Astrocyte of the cerebellum (primary cell): ENCODE results near the gene PPP1R12A.
A peak's percentile ranks its signal among the peaks of the same experiment; 100 is the strongest.

ENCODE experiments used
- DNase-seq: peaks from one replicate; pipeline ENCODE4 v3.0.0-alpha.2; 2011; ENCODE audit warnings: low read depth
- H3K4me3 ChIP-seq: 2 replicates; pipeline ENCODE4 v1.5.1; 2011; ENCODE audit warnings: mild to moderate bottlenecking, low read depth, low read length, moderate library complexity
- in situ Hi-C: cut with HindIII; loops from 2 replicates; pipeline ENCODE4 v1.10.0; 2017; ENCODE audit warnings: low sequenced_read_pairs
- TF ChIP-seq, protein P1 (sequence below): IDR thresholded peaks from 2 replicates; pipeline ENCODE4 v1.5.1; 2012; ENCODE audit warnings: low read length, low read depth, moderate library complexity, mild to moderate bottlenecking; ENCODE audit errors: missing control alignments

Gene PPP1R12A

DNA sequence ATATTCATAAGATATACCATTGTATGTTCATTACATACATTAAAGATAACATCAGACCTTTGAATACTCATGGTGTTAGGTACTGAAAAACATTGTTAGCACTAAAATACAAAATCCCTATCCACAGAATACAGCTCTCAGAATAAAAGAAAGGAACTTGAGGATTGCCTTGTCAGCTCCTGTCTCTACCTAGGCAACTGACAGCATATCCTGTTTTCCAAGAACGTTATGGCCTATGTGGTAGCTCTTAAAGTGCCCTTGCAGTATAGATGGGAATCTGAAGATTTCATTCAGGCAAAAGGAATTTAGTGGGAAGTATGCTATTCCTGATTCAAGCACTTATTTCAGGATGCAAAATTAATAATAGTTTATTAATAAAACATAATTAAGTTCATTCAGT, 1.8 kb upstream of the PPP1R12A start:
- TF ChIP-seq, protein P1, sequence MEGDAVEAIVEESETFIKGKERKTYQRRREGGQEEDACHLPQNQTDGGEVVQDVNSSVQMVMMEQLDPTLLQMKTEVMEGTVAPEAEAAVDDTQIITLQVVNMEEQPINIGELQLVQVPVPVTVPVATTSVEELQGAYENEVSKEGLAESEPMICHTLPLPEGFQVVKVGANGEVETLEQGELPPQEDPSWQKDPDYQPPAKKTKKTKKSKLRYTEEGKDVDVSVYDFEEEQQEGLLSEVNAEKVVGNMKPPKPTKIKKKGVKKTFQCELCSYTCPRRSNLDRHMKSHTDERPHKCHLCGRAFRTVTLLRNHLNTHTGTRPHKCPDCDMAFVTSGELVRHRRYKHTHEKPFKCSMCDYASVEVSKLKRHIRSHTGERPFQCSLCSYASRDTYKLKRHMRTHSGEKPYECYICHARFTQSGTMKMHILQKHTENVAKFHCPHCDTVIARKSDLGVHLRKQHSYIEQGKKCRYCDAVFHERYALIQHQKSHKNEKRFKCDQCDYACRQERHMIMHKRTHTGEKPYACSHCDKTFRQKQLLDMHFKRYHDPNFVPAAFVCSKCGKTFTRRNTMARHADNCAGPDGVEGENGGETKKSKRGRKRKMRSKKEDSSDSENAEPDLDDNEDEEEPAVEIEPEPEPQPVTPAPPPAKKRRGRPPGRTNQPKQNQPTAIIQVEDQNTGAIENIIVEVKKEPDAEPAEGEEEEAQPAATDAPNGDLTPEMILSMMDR, result no peak
- no peak overlapping the region for H3K4me3 ChIP-seq
- no peak for DNase-seq
- in situ Hi-C loops, result no loop called here

DNA sequence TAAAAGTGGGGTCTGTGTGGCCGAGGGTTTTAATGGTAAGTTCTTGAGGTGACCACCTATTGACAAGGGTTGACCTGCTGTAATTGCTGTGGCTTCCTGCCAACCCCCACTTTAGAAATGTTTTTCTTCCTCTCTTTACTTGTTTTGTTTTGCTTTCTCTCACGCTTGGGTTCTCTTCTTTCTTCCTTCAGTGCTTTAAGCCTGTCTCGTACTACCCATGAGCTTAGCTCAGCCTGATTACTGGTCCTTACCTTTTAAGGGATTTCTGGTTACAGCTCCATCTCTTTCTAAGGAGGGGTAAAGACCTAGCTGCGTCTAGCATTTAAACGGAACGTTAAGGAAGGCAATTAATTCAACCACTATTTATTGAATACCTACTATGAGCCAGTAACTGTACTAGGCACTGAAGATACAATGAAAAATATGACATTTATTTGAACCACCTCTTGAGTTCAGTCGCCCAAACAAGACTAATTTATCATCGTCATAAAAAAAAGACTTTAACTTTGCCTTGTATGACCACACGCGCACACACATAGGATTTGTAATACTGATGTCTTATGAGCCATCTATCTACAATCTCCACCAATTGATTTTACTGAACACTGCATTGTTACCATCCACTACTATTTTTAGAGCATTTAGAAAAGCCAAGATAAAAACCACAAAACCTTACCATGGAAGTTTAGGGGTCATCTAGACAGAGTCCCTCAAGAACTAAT, 888 bp upstream of the PPP1R12A start:
- in situ Hi-C loops, result no loop called here
- DNase-seq, result no peak
- peak overlapping the region; percentile 92 for H3K4me3 ChIP-seq
- TF ChIP-seq, protein P1, result no peak

DNA sequence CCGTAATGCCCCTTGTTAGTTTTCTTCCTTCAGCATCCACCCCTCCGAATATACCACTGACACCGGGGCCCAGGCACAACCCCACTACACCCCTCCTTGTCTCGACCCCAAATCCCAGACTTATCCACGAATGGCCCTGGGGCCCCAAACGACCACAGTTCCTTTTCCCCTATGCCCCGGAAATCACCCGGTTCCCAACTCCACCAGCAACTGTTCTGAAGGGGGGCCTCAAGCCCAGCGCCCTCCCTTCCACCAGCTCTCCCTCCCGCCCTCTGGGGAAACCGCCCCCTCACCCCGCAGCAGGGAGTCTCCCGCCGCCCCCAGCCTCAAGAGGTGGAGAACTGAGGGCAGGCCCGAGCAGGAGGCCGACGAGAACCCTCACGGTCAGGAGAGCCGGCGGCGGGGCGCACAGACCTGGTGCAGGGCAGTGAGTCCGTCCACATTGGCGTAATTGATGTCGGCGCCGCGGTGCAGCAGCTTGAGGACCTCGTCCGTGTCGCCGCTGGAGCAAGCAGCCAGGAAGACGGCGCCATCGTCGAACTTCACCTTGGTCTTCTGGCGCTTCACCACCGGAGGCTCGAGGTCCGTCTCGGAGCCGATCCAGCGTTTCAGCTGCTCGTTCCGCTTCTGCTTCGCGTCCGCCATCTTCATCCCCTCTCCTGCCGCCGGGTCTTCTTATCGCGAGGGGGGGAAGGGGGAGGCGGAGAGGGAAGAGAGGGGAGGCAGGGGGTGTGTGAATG, 446 bp downstream of the PPP1R12A start:
- peak overlapping the region; percentile 92 for H3K4me3 ChIP-seq
- no peak for DNase-seq
- TF ChIP-seq, protein P1, result no peak
- in situ Hi-C loops, result no loop called here

DNA sequence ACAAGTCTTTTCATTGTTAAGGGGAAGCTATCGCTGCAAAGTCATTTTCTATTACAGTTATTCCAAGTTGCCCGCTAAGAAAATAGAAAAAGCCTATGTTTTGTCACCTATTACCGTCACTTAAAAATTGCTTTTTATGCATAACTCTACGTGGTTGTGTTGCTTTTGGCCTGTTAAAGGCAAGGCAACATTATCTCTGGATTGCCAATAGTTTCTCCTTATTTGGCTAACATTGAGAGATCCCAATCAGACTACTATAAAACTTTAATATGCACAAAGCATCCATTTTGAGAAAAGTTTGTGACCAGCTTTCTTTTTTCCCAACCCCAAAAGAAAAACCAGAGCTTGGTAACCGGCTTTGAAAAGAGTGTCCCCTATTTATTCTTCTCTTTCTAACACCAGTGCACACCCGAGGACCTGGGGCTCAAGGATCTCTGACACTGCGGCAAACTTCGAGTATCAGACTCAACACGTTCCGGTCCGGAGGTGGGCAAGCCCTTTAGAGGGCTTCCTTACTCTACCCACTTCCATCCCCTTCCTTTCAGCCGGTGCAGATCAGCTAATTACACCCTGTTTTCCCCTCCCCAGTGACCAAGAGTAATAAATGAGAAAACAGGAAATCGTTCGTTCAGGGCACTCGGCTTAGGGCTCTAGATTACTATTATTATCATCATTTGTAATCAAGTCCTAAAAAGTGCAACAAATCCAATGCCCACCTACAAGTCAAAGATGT, 1.2 kb downstream of the PPP1R12A start:
- DNase-seq, result no peak
- in situ Hi-C loops, result no loop called here
- TF ChIP-seq, protein P1, result no peak
- peak overlapping the region; percentile 92 for H3K4me3 ChIP-seq

DNA sequence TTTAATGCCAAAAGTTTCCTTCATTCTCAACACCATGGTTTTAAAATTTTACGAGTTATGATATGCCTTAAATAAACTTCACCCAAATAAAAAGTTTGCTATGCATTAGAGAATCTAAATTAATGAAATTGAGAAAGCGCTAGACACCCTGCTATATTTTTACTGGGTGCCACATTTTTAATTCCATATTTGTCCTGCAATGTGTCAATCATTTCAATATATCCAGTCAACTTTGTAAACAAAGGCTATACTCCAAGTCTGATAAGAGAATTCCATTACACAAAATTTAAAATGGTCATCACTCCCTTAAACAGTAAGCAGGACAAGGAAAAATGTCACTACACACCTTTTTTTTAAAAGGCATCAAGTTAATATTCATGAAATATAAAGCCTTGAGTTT, 1.9 kb downstream of the PPP1R12A start:
- in situ Hi-C loops, result no loop called here
- no peak for DNase-seq
- peak overlapping the region; percentile 92 for H3K4me3 ChIP-seq
- TF ChIP-seq, protein P1, result no peak

DNA sequence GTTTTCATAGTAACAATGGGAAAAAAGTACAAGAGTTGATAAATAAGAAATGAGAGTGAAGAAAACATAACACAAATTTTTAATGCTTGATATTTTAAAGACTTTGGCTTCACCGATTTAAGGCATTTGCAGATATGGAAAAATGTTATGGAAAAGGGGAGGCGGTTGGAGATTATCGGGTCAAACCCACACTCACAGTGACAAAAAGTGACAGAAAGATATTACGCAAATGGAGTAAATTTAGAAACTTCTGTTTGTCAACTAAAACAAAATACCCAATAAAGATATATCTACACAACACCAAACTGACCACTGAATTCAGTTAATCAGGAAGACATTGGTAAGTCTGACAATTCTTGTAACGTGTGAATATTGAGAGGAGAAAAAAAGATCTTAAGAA, 2.5 kb downstream of the PPP1R12A start:
- in situ Hi-C loops, result no loop called here
- DNase-seq, result no peak
- peak overlapping the region; percentile 92 for H3K4me3 ChIP-seq
- TF ChIP-seq, protein P1, result no peak
